ENCODE data around the gene KRTAP5-2.

DNA sequence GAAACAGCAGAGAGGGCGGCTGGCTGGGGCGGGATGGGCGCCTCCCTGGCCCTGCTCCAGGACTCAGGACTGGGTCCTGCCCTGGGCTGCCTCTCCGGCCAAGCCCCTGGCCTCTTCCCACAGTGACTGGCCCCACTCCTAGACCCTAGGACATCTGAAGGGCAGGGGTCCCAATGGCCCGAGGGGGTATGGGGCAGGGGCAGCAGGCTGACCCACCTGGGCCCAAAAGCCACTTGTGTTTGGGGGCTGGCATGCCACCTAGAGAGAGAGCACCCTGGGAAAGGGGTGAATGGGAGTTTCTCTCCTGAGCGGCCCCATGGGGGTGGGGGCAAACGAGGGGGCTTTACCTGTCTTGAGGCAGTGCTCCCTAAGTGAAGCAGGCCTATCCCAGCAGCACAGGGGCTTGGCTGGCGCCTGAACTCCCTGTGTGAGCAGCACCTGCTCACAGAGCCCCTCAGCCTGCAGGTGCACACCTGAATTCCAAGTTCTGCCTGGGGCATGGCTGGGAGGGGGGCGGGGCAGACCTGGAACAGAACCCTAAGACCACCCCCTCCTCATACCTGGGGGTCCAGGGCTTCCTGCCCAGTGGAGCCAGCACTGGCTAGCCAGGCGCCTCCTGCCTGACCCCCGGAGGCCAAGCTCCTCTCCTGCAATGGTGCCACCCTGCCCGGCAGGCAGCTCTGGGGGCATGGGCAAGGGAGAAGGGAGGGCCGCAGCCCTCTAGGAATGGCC, 42.9 kb downstream of the KRTAP5-2 start:
- TF ChIP-seq CTCF (IDR thresholded peaks at IDR 0.05) (no peak), POLR2A (IDR thresholded peaks at IDR 0.05) (no peak)

Data from heart left ventricle (tissue), 13 donors.